ENCODE results near the gene ADCY10. TPM values are rescaled to one million over a fixed set of nuclear protein-coding genes. Genes with fewer than 3 reads are reported as not detected.

The ADCY10 gene
- total RNA-seq, 2 experiments from 2014 or later: 0.15 TPM; not detected in 1

- Histone ChIP-seq H3K9me3 (ENCODE audit: low read length) (no peaks in the 10 kb centered on the region), H3K36me3 (ENCODE audit: insufficient read depth, low read length) (peaks cover 8% of the 10 kb centered on the region), H3K4me3 (ENCODE audit: low read depth, low read length, poor library complexity, severe bottlenecking) (no peak overlapping the region), H3K79me2 (ENCODE audit: insufficient read depth, low read depth, low read length) (peaks cover 61% of the 10 kb centered on the region; the same call in 1 of the 2 replicates), H2AFZ (ENCODE audit: low read length) (no peak overlapping the region), H3K4me2 (ENCODE audit: low read length) (no peak overlapping the region), H4K20me1 (ENCODE audit: insufficient read depth, low read length) (no peaks in the 10 kb centered on the region), H3K27ac (ENCODE audit: low read depth, low read length, poor library complexity, severe bottlenecking) (no peak overlapping the region), H3K9me2 (ENCODE audit: insufficient read depth, low read length) (no peaks in the 10 kb centered on the region), H3K4me1 (ENCODE audit: insufficient read depth, low read length, poor library complexity, severe bottlenecking) (peaks cover 16% of the 10 kb centered on the region)
- intact Hi-C loops (cut with micrococcal nuclease; ENCODE audit: unreplicated experiment): no loop called here
- ChIA-PET CTCF (ENCODE audit: unreplicated experiment) (no interaction called here), POLR2A (interaction anchor here (0.7 to 1.0 kb wide), 2 partner anchors 31 to 63 kb away, joined by 3 to 6 read pairs; no protein-coding TSS in a partner anchor)
- BruUV-seq (replicated peaks): no TSS peak
- DNase-seq (ENCODE audit: low spot score): no peak
- TF ChIP-seq EZH2phosphoT487 (IDR thresholded peaks at IDR 0.05; ENCODE audit: borderline replicate concordance, low read depth, low read length): no peak
- no peak for TF ChIP-seq CTCF (conservative IDR thresholded peaks at IDR 0.05; ENCODE audit: low read length)
Observed at GRCh38 chr1:167928457-167928852, 14.5 kb upstream of the ADCY10 start.

GRCh38 chr1:167927046-167927754, 13.3 kb upstream of the ADCY10 start:
- H3K4me2 ChIP-seq (ENCODE audit: low read length): no peak overlapping the region
- peaks cover 16% of the 10 kb centered on the region for H3K36me3 ChIP-seq (ENCODE audit: insufficient read depth, low read length)
- no peak overlapping the region for H3K4me3 ChIP-seq (ENCODE audit: low read depth, low read length, poor library complexity, severe bottlenecking)
- no peaks in the 10 kb centered on the region for H4K20me1 ChIP-seq (ENCODE audit: insufficient read depth, low read length)
- H3K9me3 ChIP-seq (ENCODE audit: low read length): no peaks in the 10 kb centered on the region
- intact Hi-C loops (cut with micrococcal nuclease; ENCODE audit: unreplicated experiment): no loop called here
- no peak overlapping the region for H2AFZ ChIP-seq (ENCODE audit: low read length)
- H3K79me2 ChIP-seq (ENCODE audit: insufficient read depth, low read depth, low read length): peaks cover 50% of the 10 kb centered on the region; the same call in 1 of the 2 replicates
- BruUV-seq (replicated peaks): no TSS peak
- no peak overlapping the region for H3K27ac ChIP-seq (ENCODE audit: low read depth, low read length, poor library complexity, severe bottlenecking)
- TF ChIP-seq CTCF (conservative IDR thresholded peaks at IDR 0.05; ENCODE audit: low read length) (no peak), EZH2phosphoT487 (IDR thresholded peaks at IDR 0.05; ENCODE audit: borderline replicate concordance, low read depth, low read length) (no peak)
- no peak for DNase-seq (ENCODE audit: low spot score)
- H3K4me1 ChIP-seq (ENCODE audit: insufficient read depth, low read length, poor library complexity, severe bottlenecking): peaks cover 14% of the 10 kb centered on the region
- no peaks in the 10 kb centered on the region for H3K9me2 ChIP-seq (ENCODE audit: insufficient read depth, low read length)
- ChIA-PET POLR2A (interaction anchor here (0.5 to 1.3 kb wide), 2 partner anchors 11 to 571 kb away, joined by 3 to 4 read pairs; no protein-coding TSS in a partner anchor), CTCF (ENCODE audit: unreplicated experiment) (no interaction called here)

GRCh38 chr1:167926486-167926997, 12.6 kb upstream of the ADCY10 start:
- H3K4me2 ChIP-seq (ENCODE audit: low read length): no peak overlapping the region
- TF ChIP-seq CTCF (conservative IDR thresholded peaks at IDR 0.05; ENCODE audit: low read length) (no peak), EZH2phosphoT487 (IDR thresholded peaks at IDR 0.05; ENCODE audit: borderline replicate concordance, low read depth, low read length) (no peak)
- no peak overlapping the region for H2AFZ ChIP-seq (ENCODE audit: low read length)
- H3K79me2 ChIP-seq (ENCODE audit: insufficient read depth, low read depth, low read length): peaks cover 44% of the 10 kb centered on the region; the same call in 1 of the 2 replicates
- H3K27ac ChIP-seq (ENCODE audit: low read depth, low read length, poor library complexity, severe bottlenecking): no peak overlapping the region
- no peak for DNase-seq (ENCODE audit: low spot score)
- intact Hi-C loops (cut with micrococcal nuclease; ENCODE audit: unreplicated experiment): no loop called here
- ChIA-PET POLR2A (interaction anchor here (1.3 kb wide), 1 partner anchor 12 kb away, joined by 4 read pairs; no protein-coding TSS in a partner anchor), CTCF (ENCODE audit: unreplicated experiment) (no interaction called here)
- no peak overlapping the region for H3K4me3 ChIP-seq (ENCODE audit: low read depth, low read length, poor library complexity, severe bottlenecking)
- H4K20me1 ChIP-seq (ENCODE audit: insufficient read depth, low read length): no peaks in the 10 kb centered on the region
- no peaks in the 10 kb centered on the region for H3K9me2 ChIP-seq (ENCODE audit: insufficient read depth, low read length)
- no peaks in the 10 kb centered on the region for H3K9me3 ChIP-seq (ENCODE audit: low read length)
- H3K4me1 ChIP-seq (ENCODE audit: insufficient read depth, low read length, poor library complexity, severe bottlenecking): peaks cover 14% of the 10 kb centered on the region
- BruUV-seq (replicated peaks): no TSS peak
- H3K36me3 ChIP-seq (ENCODE audit: insufficient read depth, low read length): peaks cover 16% of the 10 kb centered on the region
